Mesenchymal stem cell (in vitro differentiated cells and primary cell): Measurements from ENCODE around the gene VGF.

Source experiments
- DNase-seq: peaks from one replicate; pipeline ENCODE4 v3.0.0-alpha.2; 2013
- H2AFZ ChIP-seq: one replicate; pipeline ENCODE4 v1.6.1; 2013; ENCODE audit warnings: low read depth, mild to moderate bottlenecking, control low read depth, inconsistent platforms, low read length, moderate library complexity
- H2AK5ac ChIP-seq: 2 replicates; pipeline ENCODE4 v1.6.1; 2013; ENCODE audit warnings: low read length, moderate library complexity, mild to moderate bottlenecking, inconsistent platforms; ENCODE audit not compliant: severe bottlenecking
- H2BK120ac ChIP-seq: one replicate; pipeline ENCODE4 v1.6.1; 2013; ENCODE audit warnings: low read depth, mild to moderate bottlenecking, inconsistent platforms, low read length, moderate library complexity
- H2BK12ac ChIP-seq, 2 experiments: one replicate each; pipeline ENCODE4 v1.6.1; 2013; ENCODE audit warnings: inconsistent platforms in 2 of 2, low read length in 2 of 2, mild to moderate bottlenecking in 2 of 2, moderate library complexity in 2 of 2, control low read depth in 1 of 2
- H2BK15ac ChIP-seq: one replicate; pipeline ENCODE4 v1.6.1; 2013; ENCODE audit warnings: mild to moderate bottlenecking, low read depth, inconsistent platforms; ENCODE audit not compliant: poor library complexity, severe bottlenecking
- H2BK5ac ChIP-seq: 2 replicates; pipeline ENCODE4 v1.6.1; 2013; ENCODE audit warnings: low read depth, mild to moderate bottlenecking, low read length, control low read depth, inconsistent platforms; ENCODE audit not compliant: poor library complexity, severe bottlenecking
- H3K14ac ChIP-seq, 2 experiments: one replicate each; pipeline ENCODE4 v1.6.1; 2013; ENCODE audit warnings: inconsistent platforms in 2 of 2, low read length in 2 of 2, control low read depth in 1 of 2, mild to moderate bottlenecking in 1 of 2, moderate library complexity in 1 of 2
- H3K18ac ChIP-seq, 2 experiments: one replicate each; pipeline ENCODE4 v1.6.1; 2013; ENCODE audit warnings: inconsistent platforms in 2 of 2, low read length in 2 of 2, control low read depth in 1 of 2, low read depth in 1 of 2, mild to moderate bottlenecking in 1 of 2
- H3K23ac ChIP-seq, 2 experiments: one replicate each; pipeline ENCODE4 v1.6.1; 2013; ENCODE audit warnings: inconsistent platforms in 2 of 2, low read length in 2 of 2, mild to moderate bottlenecking in 2 of 2, moderate library complexity in 2 of 2, control low read depth in 1 of 2
- H3K27ac ChIP-seq: 2 replicates; pipeline ENCODE4 v1.5.1; 2013; ENCODE audit warnings: mild to moderate bottlenecking, moderate library complexity, low read length, control low read depth, inconsistent platforms; ENCODE audit not compliant: poor library complexity, severe bottlenecking
- H3K27me3 ChIP-seq, 2 experiments: 2 replicates each; pipeline versions ENCODE4 v1.6.1 to v1.7.0; 2013; ENCODE audit warnings: low read length in 2 of 2, mild to moderate bottlenecking in 2 of 2, moderate library complexity in 2 of 2, control low read depth in 1 of 2, inconsistent platforms in 1 of 2; ENCODE audit not compliant: control insufficient read depth in 1 of 2, insufficient read depth in 1 of 2
- H3K36me3 ChIP-seq, 2 experiments: 2 replicates each; pipeline versions ENCODE4 v1.6.1 to v1.7.0; 2013; ENCODE audit warnings: low read length in 2 of 2, control low read depth in 1 of 2, inconsistent platforms in 1 of 2, low read depth in 1 of 2, mild to moderate bottlenecking in 1 of 2; ENCODE audit not compliant: insufficient read depth in 2 of 2, control insufficient read depth in 1 of 2
- H3K4ac ChIP-seq, 2 experiments: one replicate each; pipeline ENCODE4 v1.6.1; 2013; ENCODE audit warnings: inconsistent platforms in 2 of 2, low read length in 2 of 2, mild to moderate bottlenecking in 2 of 2, moderate library complexity in 2 of 2, control low read depth in 1 of 2, low read depth in 1 of 2
- H3K4me1 ChIP-seq: 2 replicates; pipeline ENCODE4 v1.6.1; 2013; ENCODE audit warnings: low read depth, low read length, control low read depth; ENCODE audit not compliant: control insufficient read depth, insufficient read depth
- H3K4me2 ChIP-seq: 2 replicates; pipeline ENCODE4 v1.6.1; 2013; ENCODE audit warnings: low read length, mild to moderate bottlenecking, inconsistent platforms; ENCODE audit not compliant: poor library complexity, severe bottlenecking
- H3K4me3 ChIP-seq, 2 experiments: 2 replicates each; pipeline versions ENCODE4 v1.5.1 to v1.7.0; 2013; ENCODE audit warnings: low read length in 2 of 2, mild to moderate bottlenecking in 2 of 2, control low read depth in 1 of 2, low read depth in 1 of 2; ENCODE audit not compliant: insufficient read depth in 1 of 2
- H3K79me1 ChIP-seq: replicated peaks from 2 replicates; pipeline ENCODE4 v1.6.1; 2013; ENCODE audit warnings: mild to moderate bottlenecking, control low read depth, low read length, inconsistent platforms; ENCODE audit not compliant: poor library complexity, severe bottlenecking
- H3K9ac ChIP-seq: 2 replicates; pipeline ENCODE4 v1.7.0; 2013; ENCODE audit warnings: mild to moderate bottlenecking, low read length, moderate library complexity
- H3K9me3 ChIP-seq: 2 replicates; pipeline ENCODE4 v1.7.0; 2013; ENCODE audit warnings: mild to moderate bottlenecking, low read length; ENCODE audit not compliant: control insufficient read depth
- H4K8ac ChIP-seq: one replicate; pipeline ENCODE4 v1.6.1; 2013; ENCODE audit warnings: inconsistent platforms, mild to moderate bottlenecking, low read length, moderate library complexity
- H4K91ac ChIP-seq: one replicate; pipeline ENCODE4 v1.6.1; 2013; ENCODE audit warnings: mild to moderate bottlenecking, low read length, inconsistent platforms
- WGBS: methylation state at CpG from one replicate; pipeline ENCODE4 v1.1.7; 2013; ENCODE audit warnings: mixed read lengths; 5-methylcytosine and 5-hydroxymethylcytosine counted together

The VGF gene

DNA sequence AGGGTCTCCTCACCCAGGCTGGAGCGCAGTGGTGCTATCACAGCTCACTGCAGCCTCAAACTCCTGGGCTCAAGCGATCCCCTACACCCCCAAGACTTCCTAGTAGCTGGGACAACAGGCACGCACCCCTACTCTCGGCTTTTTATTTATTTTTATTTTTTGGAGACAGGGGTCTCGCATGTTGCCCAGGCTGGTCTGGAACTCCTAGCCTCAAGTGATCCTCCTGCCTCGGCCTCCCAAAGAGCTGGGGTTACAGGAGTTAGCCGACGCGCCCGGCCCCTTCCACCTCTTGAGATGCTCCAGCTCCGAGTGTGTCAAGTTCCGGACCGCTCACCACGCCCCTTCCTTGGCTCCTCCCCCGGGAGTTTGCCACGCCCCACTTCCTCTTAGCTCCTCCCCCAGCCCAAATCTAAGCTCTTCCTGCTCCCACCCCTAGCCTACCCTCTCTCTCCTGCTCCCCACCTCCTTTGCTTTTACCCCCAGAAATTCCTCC, 8.4 kb upstream of the VGF start:
- Histone ChIP-seq H3K9ac (no peak overlapping the region), H3K36me3 (no peaks in the 10 kb centered on the region)
- no peak for DNase-seq

DNA sequence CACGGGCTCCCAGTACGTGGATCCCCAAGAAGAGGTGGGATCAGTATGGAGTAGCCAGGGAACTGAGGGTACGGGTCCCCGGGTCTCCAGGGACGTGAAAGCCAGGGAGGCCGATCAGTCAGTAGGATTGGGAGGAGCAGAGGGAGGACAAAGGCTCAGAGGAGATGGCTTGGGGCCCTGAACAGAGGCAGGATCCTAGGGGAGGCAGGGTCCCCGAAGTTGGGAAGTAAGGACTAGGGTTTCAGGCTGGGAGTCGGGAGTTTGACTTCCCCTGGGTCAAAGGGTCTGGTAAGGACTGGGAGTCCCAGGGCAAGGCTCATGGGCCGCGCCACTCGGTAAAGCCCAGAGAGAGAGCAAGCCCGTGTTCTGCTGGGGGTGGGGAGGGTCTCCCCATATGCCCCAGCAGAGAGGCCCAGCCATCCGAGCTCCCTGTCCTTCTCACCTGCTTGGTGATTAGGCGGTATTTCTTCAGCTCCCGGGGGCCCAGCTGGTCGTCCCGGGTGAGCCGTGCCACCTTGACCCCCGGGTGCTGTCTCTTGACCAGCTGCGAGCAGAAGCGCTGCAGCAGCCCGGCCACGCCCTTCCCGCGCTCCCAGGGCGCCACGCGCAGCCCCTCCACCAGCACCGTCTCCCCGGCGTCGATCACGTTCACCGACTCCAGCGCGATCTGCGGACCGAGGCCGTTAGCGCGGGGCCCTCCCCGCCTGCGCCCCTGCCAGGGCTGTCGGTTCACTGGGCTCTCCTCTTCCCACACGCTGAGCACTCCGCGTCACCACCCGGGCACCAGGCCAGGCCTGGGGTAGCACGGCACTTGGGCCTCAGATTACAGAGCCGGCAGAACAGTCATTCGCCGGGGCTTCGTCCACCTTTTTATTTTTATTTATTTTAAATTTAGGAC, 7.7 kb upstream of the VGF start:
- Histone ChIP-seq H4K91ac (no peak overlapping the region), H2AFZ (peak overlapping the region; percentile 30), H3K4me3 (peak overlapping the region; percentile 47 to 61), H3K9ac (no peak overlapping the region), H2BK12ac (no peak overlapping the region), H3K36me3 (no peaks in the 10 kb centered on the region), H3K9me3 (no peaks in the 10 kb centered on the region), H3K79me1 (no peaks in the 10 kb centered on the region), H3K23ac (peak overlapping the region in 1 of 2 experiments; percentile 38), H2BK120ac (no peak overlapping the region), H2AK5ac (no peak overlapping the region), H3K14ac (no peak overlapping the region), H3K4me2 (peak overlapping the region; percentile 47), H2BK5ac (no peak overlapping the region), H2BK15ac (no peak overlapping the region), H4K8ac (no peak overlapping the region), H3K18ac (no peak overlapping the region), H3K4ac (no peak overlapping the region), H3K4me1 (peaks cover 34% of the 10 kb centered on the region), H3K27ac (no peak overlapping the region), H3K27me3 (peaks cover 93 to 97% of the 10 kb centered on the region in 2 experiments)
- 4% methylated on average over 44 of the region's 53 CpGs for WGBS
- peak; percentile 57 for DNase-seq

More for the DNA sequence above, 8.4 kb upstream of the VGF start:
- Histone ChIP-seq H3K23ac (no peak overlapping the region), H3K4me1 (peaks cover 31% of the 10 kb centered on the region), H2BK12ac (no peak overlapping the region), H3K4me2 (no peak overlapping the region), H3K27ac (no peak overlapping the region), H3K14ac (no peak overlapping the region), H2BK15ac (no peak overlapping the region), H3K4ac (no peak overlapping the region), H4K8ac (no peak overlapping the region), H2AK5ac (no peak overlapping the region), H3K27me3 (peaks cover 92 to 97% of the 10 kb centered on the region in 2 experiments), H3K9me3 (no peaks in the 10 kb centered on the region), H2BK120ac (no peak overlapping the region), H3K18ac (no peak overlapping the region), H3K4me3 (peak overlapping the region in 1 of 2 experiments; percentile 61), H3K79me1 (no peaks in the 10 kb centered on the region), H2AFZ (no peak overlapping the region), H2BK5ac (no peak overlapping the region), H4K91ac (no peak overlapping the region)
- WGBS = 13% methylated on average over 16 of the region's 16 CpGs

DNA sequence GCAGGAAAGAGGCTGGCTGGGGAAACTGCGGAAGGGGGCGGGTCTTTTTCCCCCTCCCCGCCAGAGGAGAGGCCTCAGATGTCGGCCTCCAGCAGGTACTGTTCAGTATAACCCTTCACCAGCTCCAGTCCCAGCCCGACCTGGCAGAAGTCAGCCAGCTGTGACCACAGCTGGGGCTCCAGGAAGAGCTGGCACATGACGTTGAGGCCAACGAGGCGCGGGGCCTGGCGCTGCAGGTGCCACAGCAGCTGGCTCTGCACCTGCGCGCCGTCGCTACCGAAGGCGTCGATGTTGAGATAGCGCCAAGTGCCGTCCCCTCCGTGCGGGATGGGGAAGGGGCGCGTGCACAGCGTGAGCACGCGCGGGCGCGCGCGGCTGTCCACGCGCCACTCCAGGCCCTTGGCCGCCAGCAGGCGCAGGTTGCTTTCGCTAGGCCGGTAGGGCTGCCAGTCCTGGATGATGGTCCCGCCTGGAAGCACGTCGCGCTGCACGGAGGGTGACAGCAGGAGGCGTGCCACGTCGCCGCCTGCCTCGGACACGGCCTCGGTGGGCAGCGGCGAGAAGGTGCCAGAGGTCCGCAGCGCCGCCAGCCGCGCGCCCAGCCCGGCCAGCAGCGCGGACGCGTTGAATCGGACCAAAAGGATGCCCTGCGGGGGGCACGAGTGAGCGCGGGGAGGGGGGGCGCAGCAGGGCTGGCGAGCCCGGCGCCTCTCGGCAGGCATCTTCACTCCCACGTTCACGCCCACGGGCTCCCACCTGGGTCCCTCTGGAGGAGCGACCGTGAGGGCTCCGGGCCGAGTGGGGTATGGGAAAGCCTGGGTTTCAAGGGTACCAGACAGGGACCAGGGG, 6.9 kb upstream of the VGF start:
- Histone ChIP-seq H2BK12ac (no peak overlapping the region), H3K27me3 (peaks cover 93 to 97% of the 10 kb centered on the region in 2 experiments), H3K4me1 (peaks cover 37% of the 10 kb centered on the region), H3K14ac (no peak overlapping the region), H3K79me1 (no peaks in the 10 kb centered on the region), H2BK15ac (no peak overlapping the region), H3K23ac (peak overlapping the region in 1 of 2 experiments; percentile 77), H4K8ac (no peak overlapping the region), H3K4me2 (peak overlapping the region; percentile 35), H2BK5ac (no peak overlapping the region), H2AFZ (no peak overlapping the region), H4K91ac (no peak overlapping the region), H3K4ac (no peak overlapping the region), H2AK5ac (no peak overlapping the region), H2BK120ac (no peak overlapping the region), H3K36me3 (no peaks in the 10 kb centered on the region), H3K27ac (no peak overlapping the region), H3K18ac (no peak overlapping the region), H3K9ac (no peak overlapping the region), H3K9me3 (no peaks in the 10 kb centered on the region), H3K4me3 (peak overlapping the region in 1 of 2 experiments; percentile 47)
- 3% methylated on average over 79 of the region's 79 CpGs for WGBS
- DNase-seq = no peak

DNA sequence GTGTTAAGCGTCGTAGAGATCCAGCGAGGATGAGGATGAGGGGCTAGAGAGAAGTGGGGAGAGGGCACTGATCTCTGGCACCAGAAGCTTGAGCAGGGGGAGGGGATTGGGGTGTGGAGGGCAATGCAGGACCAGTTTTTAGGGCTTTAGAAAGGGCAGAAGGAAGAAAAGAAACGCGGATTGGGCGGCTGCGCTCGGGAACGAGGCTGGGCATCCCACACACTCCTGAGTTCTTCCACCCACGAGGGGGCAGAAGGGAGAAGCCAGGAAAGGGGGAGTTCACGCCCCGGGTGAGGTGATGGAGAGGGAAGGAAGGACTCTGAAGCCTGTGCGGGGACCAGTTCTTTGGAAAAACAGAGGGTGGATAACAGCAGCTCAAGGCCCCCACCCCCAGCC, 6.1 kb upstream of the VGF start:
- H3K36me3 ChIP-seq = no peaks in the 10 kb centered on the region
- no peak overlapping the region for H3K27ac ChIP-seq
- WGBS = 10% methylated on average over 2 of the region's 13 CpGs

More for the DNA sequence above, 6.1 kb upstream of the VGF start:
- Histone ChIP-seq H3K4me2 (no peak overlapping the region), H3K4ac (no peak overlapping the region), H3K27me3 (peaks cover 94 to 98% of the 10 kb centered on the region in 2 experiments), H4K91ac (no peak overlapping the region), H3K4me3 (no peak overlapping the region), H3K4me1 (peaks cover 41% of the 10 kb centered on the region), H3K18ac (no peak overlapping the region), H3K9me3 (no peaks in the 10 kb centered on the region), H2BK5ac (no peak overlapping the region), H3K23ac (no peak overlapping the region), H2BK15ac (no peak overlapping the region), H2AFZ (no peak overlapping the region), H2BK12ac (no peak overlapping the region), H3K9ac (no peak overlapping the region), H3K79me1 (no peaks in the 10 kb centered on the region), H2AK5ac (no peak overlapping the region), H4K8ac (no peak overlapping the region), H2BK120ac (no peak overlapping the region), H3K14ac (no peak overlapping the region)
- no peak for DNase-seq
